Measurements from ENCODE around the gene TUFT1.

TUFT1 gene

DNA sequence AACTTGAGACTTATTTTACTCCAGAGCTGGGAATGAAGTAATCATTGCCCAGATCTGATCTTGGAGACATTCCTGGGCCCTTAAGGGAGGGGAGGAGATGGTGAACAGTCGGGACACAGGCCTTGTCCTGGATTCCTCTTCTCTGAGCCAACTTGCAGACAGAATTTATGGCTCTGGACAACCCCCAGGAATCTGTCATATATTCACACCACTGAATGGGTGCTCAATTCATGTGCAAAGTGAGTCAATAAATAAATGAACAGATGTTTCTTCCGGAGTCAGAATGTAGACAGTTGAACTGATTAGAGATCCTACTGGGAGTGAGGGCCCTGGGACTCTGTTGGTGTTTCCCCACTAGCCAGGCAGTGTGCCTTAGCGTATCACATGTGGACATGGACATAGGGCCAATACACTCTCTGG is 2.6 kb downstream of the TUFT1 start:
- TF ChIP-seq, protein P1, sequence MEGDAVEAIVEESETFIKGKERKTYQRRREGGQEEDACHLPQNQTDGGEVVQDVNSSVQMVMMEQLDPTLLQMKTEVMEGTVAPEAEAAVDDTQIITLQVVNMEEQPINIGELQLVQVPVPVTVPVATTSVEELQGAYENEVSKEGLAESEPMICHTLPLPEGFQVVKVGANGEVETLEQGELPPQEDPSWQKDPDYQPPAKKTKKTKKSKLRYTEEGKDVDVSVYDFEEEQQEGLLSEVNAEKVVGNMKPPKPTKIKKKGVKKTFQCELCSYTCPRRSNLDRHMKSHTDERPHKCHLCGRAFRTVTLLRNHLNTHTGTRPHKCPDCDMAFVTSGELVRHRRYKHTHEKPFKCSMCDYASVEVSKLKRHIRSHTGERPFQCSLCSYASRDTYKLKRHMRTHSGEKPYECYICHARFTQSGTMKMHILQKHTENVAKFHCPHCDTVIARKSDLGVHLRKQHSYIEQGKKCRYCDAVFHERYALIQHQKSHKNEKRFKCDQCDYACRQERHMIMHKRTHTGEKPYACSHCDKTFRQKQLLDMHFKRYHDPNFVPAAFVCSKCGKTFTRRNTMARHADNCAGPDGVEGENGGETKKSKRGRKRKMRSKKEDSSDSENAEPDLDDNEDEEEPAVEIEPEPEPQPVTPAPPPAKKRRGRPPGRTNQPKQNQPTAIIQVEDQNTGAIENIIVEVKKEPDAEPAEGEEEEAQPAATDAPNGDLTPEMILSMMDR (IDR thresholded peaks at IDR 0.05), result no peak
- peak overlapping the region in 1 of 2 donors; percentile 28 for H3K27ac ChIP-seq
- H3K4me3 ChIP-seq, result no peak overlapping the region
- DNase-seq (ENCODE audit: low spot score), result no peak

DNA sequence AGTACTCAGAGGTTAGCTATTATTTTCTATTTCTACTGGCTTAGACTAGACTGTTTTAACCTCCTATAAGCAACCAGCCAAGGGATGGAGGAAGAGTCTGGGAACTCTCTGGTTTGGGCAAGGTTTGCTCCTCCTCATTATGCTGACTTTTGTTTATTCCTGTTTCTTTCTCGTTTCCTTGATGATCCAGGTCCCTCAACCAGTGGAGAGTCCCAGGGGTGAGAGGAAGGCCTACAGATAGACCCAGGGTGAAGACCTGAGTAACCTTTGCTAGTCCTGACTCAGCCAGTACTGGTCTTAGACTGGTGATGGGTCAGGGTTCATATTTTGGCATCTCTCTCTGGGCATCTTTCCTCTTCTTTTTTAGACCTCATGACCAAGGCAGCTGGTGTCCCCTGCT is 5.4 kb downstream of the TUFT1 start:
- no peak overlapping the region for H3K4me3 ChIP-seq
- TF ChIP-seq, protein P1 (IDR thresholded peaks at IDR 0.05), result no peak
- no peak for DNase-seq (ENCODE audit: low spot score)
- no peak overlapping the region for H3K27ac ChIP-seq

DNA sequence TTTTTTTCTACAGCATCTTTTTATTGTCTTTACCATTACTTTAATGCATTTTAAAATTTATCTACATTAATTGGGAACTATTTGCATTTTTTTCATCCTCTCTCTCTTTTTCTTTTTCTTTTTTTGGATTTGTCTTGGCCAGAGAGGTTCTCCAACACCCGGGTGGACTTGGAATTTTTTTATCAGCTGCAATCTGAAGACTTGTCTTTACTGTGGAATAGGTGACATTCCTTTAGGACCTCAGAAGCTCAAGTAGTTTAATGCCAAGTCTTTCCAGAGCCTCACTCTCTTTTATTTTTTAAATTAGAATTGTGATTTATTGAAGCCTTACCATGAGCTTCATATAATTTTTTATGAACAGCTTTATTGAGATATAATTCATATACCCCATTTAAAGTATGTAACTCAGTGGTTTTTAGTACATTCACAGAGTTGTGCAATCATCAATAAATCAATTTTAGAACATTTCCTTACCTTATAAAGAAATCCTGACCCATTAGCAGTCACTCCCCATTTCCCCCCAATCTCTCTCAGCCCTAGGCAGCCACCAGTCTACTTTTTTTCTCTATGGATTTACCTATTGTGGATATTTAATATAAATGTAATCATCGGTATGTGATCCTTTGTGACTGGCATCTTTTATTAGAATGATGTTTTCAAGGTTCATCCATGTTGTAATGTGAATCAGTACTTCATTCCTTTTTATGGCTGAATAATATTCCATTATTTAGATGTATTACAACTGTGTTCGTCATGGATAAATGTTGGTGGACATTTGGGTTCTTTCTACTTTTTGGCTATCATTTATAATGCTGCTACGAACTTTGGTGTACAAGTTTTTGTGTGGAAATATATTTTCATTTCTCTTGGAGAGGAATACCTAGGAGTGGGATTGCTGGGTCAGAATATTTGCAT is 6.2 kb downstream of the TUFT1 start:
- H3K4me3 ChIP-seq, result no peak overlapping the region
- TF ChIP-seq, protein P1 (IDR thresholded peaks at IDR 0.05), result no peak
- peak overlapping the region in 1 of 2 donors; percentile 70 for H3K27ac ChIP-seq
- DNase-seq (ENCODE audit: low spot score), result no peak

DNA sequence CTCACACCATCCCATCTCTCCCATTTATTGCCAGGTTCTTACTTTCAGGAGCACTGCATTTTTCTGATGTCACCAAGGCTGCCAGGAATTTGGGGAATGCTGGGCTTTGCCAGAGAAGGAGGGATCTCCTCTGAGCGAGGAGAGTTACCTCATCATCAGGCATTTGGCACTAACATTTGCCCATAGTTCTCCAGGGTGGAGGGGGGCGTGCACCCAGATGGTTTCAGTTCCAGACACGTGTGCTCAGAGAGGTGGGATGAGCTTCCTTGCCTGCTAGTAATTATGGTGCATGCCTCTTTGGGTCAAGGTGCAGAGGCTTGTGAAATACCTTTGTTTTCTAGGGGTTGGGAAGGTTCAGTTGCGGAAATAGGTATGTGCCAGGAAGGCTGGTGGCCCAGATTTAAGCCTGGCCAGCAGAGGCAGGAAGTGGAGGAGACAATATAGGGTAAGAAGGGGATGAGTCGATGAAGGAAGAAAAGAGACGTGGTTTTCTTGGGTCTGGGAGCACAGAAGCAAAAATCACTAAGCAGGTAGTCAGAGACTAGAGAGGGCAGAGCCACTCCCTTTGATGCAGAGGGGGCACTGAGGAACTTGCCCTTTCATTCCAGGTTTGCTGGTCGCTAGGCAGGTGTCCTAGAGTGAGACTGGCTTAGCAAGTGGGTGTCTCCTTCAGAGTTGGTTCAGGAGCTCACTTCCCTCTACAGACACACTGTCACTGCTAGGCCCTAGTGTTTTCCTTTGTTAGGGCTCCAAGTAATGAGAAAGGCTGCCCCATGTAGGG is 7.2 kb downstream of the TUFT1 start:
- H3K27ac ChIP-seq, result peak overlapping the region in 1 of 2 donors; percentile 70
- TF ChIP-seq, protein P1 (IDR thresholded peaks at IDR 0.05), result no peak
- peak; percentile 85 for DNase-seq (ENCODE audit: low spot score)
- no peak overlapping the region for H3K4me3 ChIP-seq

DNA sequence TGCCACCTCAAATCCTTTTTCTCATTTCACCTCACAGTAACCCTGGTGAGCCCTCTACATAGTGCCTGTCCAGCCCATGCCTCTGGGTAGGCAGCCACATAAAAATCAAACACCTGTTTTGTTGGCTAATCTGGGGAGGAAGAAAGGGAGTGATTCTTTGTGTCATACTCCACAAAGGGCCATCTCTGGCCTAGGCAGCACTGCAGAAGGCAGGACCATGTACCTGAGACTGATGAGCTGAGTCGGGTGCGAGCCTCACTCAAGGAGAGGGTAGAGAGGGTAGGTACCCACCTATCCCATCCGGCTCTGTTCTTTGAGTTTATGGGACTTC is 7.8 kb downstream of the TUFT1 start:
- no peak for DNase-seq (ENCODE audit: low spot score)
- Histone ChIP-seq H3K27ac (peak overlapping the region in 1 of 2 donors; percentile 70), H3K4me3 (no peak overlapping the region)
- TF ChIP-seq, protein P1 (IDR thresholded peaks at IDR 0.05), result no peak

DNA sequence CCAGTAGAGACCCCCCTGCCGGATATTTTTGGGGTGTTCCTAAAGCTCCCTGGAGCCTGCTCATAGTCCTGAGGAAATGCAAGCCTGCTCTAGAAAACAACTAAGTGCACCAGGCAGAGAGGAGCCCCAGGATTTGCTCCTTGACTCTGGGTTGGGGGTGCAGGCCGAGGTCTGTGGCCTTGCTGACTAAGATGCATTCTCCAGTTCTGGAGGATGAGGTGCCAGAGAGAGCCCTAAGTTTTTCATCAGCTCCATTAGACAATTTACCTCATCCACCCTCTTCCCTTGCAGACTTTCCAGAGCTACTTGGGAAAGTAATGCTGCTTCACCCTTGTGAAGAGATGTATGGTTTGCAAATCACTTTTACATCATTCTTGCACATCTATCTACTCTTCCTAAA is 9.1 kb downstream of the TUFT1 start:
- Histone ChIP-seq H3K27ac (no peak overlapping the region), H3K4me3 (no peak overlapping the region)
- DNase-seq (ENCODE audit: low spot score), result no peak
- TF ChIP-seq, protein P1 (IDR thresholded peaks at IDR 0.05), result no peak
